ENCODE results near the gene KHNYN.
A peak's percentile ranks its signal among the peaks of the same experiment; 100 is the strongest.
"Not testable (repeated sequence)": the region's sequence is repeated elsewhere in the genome, so short reads cannot be mapped to it uniquely, and the experiment has no call there.

KHNYN gene

DNA sequence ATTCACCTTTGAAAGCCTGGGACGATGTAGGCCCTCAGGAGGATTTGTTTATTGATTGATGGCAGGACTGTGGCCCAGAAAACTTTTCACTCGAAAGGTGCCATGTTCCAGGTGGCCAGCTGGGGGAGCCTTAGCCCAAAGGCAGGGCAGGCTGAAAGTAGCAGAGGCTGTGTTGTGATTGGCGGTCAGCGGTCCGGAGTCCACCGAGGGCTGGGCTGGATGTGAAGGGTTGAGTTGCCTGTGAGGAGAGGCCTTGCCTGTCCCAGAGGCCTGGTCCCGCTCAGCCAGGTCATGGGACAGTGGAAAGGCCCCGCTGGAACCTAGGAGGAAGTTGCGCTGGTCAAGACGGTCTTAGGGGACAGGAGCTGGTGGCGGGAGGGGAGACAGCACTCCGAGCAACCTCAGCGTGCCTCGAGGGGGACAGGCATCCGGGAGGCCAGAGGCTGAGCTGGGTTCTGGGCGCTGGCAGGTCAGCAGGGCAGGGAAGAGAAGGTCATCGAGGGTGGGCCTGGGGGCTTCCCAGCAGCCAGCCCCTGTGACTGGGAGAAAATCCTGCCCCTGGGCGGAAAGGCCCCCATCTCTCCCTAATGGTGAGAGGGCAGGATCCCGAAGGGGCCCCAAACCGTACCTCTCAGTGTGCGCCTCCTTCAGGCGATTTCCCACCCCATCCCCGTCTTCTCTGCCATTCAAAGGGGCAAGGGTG lies 52.0 kb downstream of the KHNYN start:
- ChIA-PET POLR2A (ENCODE audit: low non-redundant PET) (no interaction called here), CTCF (interaction anchor here (0.5 to 0.9 kb wide), 5 partner anchors 43 to 229 kb away, joined by 3 to 6 read pairs (median 5); no protein-coding TSS in a partner anchor)
- H3K27ac ChIP-seq, result no peak overlapping the region
- DNase-seq (ENCODE audit: low spot score), result peak; percentile 82
- TF ChIP-seq, protein P1, sequence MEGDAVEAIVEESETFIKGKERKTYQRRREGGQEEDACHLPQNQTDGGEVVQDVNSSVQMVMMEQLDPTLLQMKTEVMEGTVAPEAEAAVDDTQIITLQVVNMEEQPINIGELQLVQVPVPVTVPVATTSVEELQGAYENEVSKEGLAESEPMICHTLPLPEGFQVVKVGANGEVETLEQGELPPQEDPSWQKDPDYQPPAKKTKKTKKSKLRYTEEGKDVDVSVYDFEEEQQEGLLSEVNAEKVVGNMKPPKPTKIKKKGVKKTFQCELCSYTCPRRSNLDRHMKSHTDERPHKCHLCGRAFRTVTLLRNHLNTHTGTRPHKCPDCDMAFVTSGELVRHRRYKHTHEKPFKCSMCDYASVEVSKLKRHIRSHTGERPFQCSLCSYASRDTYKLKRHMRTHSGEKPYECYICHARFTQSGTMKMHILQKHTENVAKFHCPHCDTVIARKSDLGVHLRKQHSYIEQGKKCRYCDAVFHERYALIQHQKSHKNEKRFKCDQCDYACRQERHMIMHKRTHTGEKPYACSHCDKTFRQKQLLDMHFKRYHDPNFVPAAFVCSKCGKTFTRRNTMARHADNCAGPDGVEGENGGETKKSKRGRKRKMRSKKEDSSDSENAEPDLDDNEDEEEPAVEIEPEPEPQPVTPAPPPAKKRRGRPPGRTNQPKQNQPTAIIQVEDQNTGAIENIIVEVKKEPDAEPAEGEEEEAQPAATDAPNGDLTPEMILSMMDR (conservative IDR thresholded peaks at IDR 0.05; ENCODE audit: low read depth), result peak; percentile 77

DNA sequence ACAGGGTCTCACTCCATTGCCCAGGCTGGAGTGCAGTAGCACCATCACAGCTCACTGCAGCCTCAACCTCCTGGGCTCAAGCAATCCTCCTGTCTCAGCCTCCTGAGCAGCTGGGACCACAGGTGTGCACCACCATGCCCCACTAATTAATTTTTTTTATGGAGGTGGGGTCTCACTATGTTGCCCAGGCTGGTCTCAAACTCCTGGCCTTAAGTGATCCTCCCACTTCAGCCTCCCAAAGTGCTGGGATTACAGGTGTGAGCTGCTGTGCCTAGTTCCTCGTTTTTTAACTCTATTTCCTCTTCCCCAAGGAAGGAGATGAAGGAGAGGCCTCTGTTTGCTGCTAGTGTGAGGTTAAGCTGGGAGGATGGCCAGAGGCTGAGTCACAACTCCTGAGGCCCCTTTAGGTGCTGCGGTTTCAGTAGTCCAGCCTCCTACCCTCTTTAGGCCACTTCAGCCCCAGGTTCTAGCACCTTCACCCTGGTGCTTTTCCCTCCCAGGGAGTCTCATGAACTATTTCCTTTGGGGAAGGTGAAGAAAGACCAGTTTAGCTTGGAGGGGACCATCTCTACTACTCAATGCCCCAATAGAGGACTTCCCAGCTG lies 53.0 kb downstream of the KHNYN start:
- POLR2A ChIA-PET (ENCODE audit: low non-redundant PET); H3K27ac ChIP-seq: not testable (repeated sequence)
- CTCF ChIA-PET, result interaction anchor here (0.6 to 0.7 kb wide), 3 partner anchors 9 to 70 kb away, joined by 3 to 4 read pairs (median 3); no protein-coding TSS in a partner anchor
- peak; percentile 29 for DNase-seq (ENCODE audit: low spot score)

DNA sequence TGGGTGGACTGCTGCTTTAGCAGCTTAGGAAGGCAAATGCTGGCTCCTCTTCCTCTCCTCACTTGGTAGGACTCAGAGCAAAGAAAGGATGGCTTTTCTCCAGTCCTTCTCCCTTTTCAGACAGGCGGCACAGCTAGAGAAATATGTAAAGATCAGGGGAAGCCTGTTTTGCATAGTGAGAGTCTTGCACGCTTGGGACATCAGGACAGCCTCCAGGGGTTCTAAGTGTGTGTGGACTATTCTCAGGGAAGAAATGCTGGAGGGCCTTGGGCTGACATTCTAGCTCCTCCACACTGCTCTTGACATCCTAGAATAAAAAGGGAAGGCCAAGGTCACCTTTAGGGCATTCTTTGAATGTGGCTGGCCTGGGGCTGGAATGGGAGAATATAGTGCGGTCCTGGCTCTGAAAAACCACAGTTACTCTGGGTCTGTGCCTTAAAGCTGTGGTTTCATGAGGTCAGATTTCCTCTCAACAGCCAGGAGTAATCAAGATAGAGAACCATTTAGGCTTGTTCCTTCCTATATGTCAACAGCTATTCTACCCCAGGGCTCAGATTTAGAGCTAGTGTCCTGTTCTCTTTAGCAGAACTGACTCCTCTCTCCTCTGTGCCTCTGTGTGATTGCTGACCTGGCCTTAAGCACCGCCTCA lies 54.0 kb downstream of the KHNYN start:
- no peak overlapping the region for H3K27ac ChIP-seq
- POLR2A ChIA-PET (ENCODE audit: low non-redundant PET), result no interaction called here
- CTCF ChIA-PET, result interaction anchor here (0.6 to 0.7 kb wide), 2 partner anchors 10 to 121 kb away, joined by 3 to 4 read pairs; no protein-coding TSS in a partner anchor
- TF ChIP-seq, protein P1 (conservative IDR thresholded peaks at IDR 0.05; ENCODE audit: low read depth), result no peak
- no peak for DNase-seq (ENCODE audit: low spot score)
